ENCODE measurements around the gene KAZN.

Gene KAZN

DNA sequence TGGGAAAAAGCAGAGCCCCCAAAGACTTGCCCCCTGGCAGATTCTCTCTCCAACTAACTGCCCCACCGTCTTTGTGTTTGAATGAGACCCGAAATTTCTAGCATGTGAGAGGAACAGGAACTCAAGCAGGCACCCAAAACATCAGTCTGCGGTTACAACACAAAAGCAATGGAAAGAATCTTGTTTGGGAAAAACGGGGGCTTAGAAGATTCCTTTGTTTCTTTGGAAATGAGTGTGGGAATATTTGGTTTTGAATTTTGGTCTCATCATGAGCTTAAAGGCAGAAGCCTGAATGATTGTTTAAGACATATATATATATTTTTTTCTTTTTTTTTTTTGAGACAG lies 366.2 kb downstream of the KAZN start:
- Histone ChIP-seq H3K4me2 (ENCODE audit: low read length, poor library complexity, severe bottlenecking) (no peak overlapping the region), H2BK5ac (ENCODE audit: low read depth, low read length, poor library complexity, severe bottlenecking) (no peak overlapping the region), H2BK15ac (ENCODE audit: low read depth, poor library complexity, severe bottlenecking) (no peak overlapping the region), H3K27me3 (ENCODE audit: control insufficient read depth in 1 of 2, insufficient read depth in 1 of 2, low read length in 2 of 2) (no peaks in the 10 kb centered on the region), H3K23ac (ENCODE audit: low read length in 2 of 2) (no peak overlapping the region), H2AFZ (ENCODE audit: low read depth, low read length) (no peak overlapping the region), H2AK5ac (ENCODE audit: low read length, severe bottlenecking) (peak overlapping the region; percentile 84), H3K27ac (ENCODE audit: low read length, poor library complexity, severe bottlenecking) (peak overlapping the region; percentile 44), H2BK12ac (ENCODE audit: low read length in 2 of 2) (no peak overlapping the region), H3K4me3 (ENCODE audit: insufficient read depth in 1 of 2, low read depth in 1 of 2, low read length in 2 of 2) (no peak overlapping the region), H4K91ac (ENCODE audit: low read length) (no peak overlapping the region), H3K9ac (ENCODE audit: low read length) (no peak overlapping the region), H2BK120ac (ENCODE audit: low read depth, low read length) (no peak overlapping the region), H3K36me3 (ENCODE audit: control insufficient read depth in 1 of 2, insufficient read depth in 2 of 2, low read depth in 1 of 2, low read length in 2 of 2) (peaks cover 32 to 40% of the 10 kb centered on the region in 2 experiments), H3K18ac (ENCODE audit: low read depth in 1 of 2, low read length in 2 of 2) (no peak overlapping the region), H3K4me1 (ENCODE audit: control insufficient read depth, insufficient read depth, low read depth, low read length) (peaks cover 20% of the 10 kb centered on the region), H3K79me1 (replicated peaks; ENCODE audit: low read length, poor library complexity, severe bottlenecking) (peaks cover 30% of the 10 kb centered on the region), H3K4ac (ENCODE audit: low read depth in 1 of 2, low read length in 2 of 2) (no peak overlapping the region), H3K14ac (ENCODE audit: low read length in 2 of 2) (no peak overlapping the region), H3K9me3 (ENCODE audit: control insufficient read depth, low read length) (no peaks in the 10 kb centered on the region), H4K8ac (ENCODE audit: low read length) (no peak overlapping the region)
- 98% methylated on average over 4 of the region's 4 CpGs for WGBS
- DNase-seq = no peak

DNA sequence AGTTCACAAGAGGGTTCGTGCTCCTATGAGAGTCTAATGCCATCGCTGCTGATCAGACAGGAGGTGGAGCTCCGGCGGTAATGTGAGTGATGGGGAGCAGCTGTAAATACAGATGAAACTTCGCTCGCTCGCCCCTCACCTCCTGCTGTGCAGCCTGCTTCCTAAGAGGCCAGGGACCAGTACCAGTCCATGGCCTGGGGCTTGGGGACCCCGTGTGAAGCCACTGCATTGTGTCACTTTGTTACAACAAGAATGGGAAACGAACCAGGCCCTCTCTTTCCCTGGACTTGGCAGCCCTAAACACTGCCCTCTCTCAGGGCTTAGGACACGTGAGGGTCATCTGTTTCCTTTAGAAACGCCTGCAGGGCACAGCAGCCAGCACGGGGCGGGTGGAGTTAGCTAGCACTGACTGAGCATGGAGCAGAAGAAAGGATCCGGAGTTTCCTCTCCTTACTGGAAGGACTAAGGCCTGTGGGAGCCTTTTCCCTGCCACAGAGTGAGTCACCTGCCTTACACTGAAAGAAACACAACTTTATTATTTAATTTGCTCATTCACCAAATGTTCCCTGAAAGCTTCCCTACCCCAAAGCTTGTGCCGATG lies 369.9 kb downstream of the KAZN start:
- Histone ChIP-seq H3K23ac (ENCODE audit: low read length in 2 of 2) (no peak overlapping the region), H3K4me1 (ENCODE audit: control insufficient read depth, insufficient read depth, low read depth, low read length) (peaks cover 24% of the 10 kb centered on the region), H3K27me3 (ENCODE audit: control insufficient read depth in 1 of 2, insufficient read depth in 1 of 2, low read length in 2 of 2) (no peaks in the 10 kb centered on the region), H2BK120ac (ENCODE audit: low read depth, low read length) (no peak overlapping the region), H2BK12ac (ENCODE audit: low read length in 2 of 2) (peak overlapping the region; percentile 49 to 87), H3K18ac (ENCODE audit: low read depth in 1 of 2, low read length in 2 of 2) (peak overlapping the region; percentile 76 to 94), H4K91ac (ENCODE audit: low read length) (peak overlapping the region; percentile 91), H3K4me3 (ENCODE audit: insufficient read depth in 1 of 2, low read depth in 1 of 2, low read length in 2 of 2) (peak overlapping the region in 1 of 2 experiments; percentile 59), H2BK15ac (ENCODE audit: low read depth, poor library complexity, severe bottlenecking) (peak overlapping the region; percentile 6), H3K4me2 (ENCODE audit: low read length, poor library complexity, severe bottlenecking) (no peak overlapping the region), H4K8ac (ENCODE audit: low read length) (peak overlapping the region; percentile 78), H3K79me1 (replicated peaks; ENCODE audit: low read length, poor library complexity, severe bottlenecking) (peaks cover 32% of the 10 kb centered on the region), H2AK5ac (ENCODE audit: low read length, severe bottlenecking) (peak overlapping the region; percentile 76), H2AFZ (ENCODE audit: low read depth, low read length) (no peak overlapping the region), H3K36me3 (ENCODE audit: control insufficient read depth in 1 of 2, insufficient read depth in 2 of 2, low read depth in 1 of 2, low read length in 2 of 2) (peaks cover 3 to 24% of the 10 kb centered on the region in 2 experiments), H3K9ac (ENCODE audit: low read length) (peak overlapping the region; percentile 84), H3K14ac (ENCODE audit: low read length in 2 of 2) (peak overlapping the region in 1 of 2 experiments; percentile 85), H3K27ac (ENCODE audit: low read length, poor library complexity, severe bottlenecking) (peak overlapping the region; percentile 92), H2BK5ac (ENCODE audit: low read depth, low read length, poor library complexity, severe bottlenecking) (peak overlapping the region; percentile 69), H3K9me3 (ENCODE audit: control insufficient read depth, low read length) (no peaks in the 10 kb centered on the region), H3K4ac (ENCODE audit: low read depth in 1 of 2, low read length in 2 of 2) (peak overlapping the region; percentile 60 to 61)
- peak; percentile 93 for DNase-seq
- 46% methylated on average over 15 of the region's 15 CpGs for WGBS

DNA sequence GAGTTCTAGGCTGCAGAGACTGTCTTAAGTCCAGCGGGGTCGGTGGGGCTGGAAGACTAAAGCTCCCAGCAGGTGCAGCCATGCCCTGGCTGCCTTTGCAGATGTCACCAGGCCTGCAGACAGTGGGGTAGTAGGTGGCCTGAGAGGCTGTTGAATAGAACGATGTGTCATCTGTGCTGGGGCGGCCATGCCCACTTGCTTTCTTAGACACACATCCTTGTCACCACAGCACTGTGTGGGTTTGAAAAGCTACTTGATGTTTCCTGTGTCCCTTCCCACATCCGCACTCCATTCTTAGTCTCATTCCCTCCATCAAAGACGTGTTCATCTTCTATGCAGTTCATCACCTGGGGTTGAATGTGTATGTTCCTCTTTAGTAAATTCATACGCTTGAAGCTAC lies 370.5 kb downstream of the KAZN start:
- Histone ChIP-seq H3K27ac (ENCODE audit: low read length, poor library complexity, severe bottlenecking) (peak overlapping the region; percentile 92), H3K9me3 (ENCODE audit: control insufficient read depth, low read length) (peaks cover 4% of the 10 kb centered on the region), H3K23ac (ENCODE audit: low read length in 2 of 2) (no peak overlapping the region), H2AFZ (ENCODE audit: low read depth, low read length) (no peak overlapping the region), H3K4me2 (ENCODE audit: low read length, poor library complexity, severe bottlenecking) (peak overlapping the region; percentile 11), H3K36me3 (ENCODE audit: control insufficient read depth in 1 of 2, insufficient read depth in 2 of 2, low read depth in 1 of 2, low read length in 2 of 2) (peaks cover 0 to 26% of the 10 kb centered on the region in 2 experiments), H3K27me3 (ENCODE audit: control insufficient read depth in 1 of 2, insufficient read depth in 1 of 2, low read length in 2 of 2) (no peaks in the 10 kb centered on the region), H3K14ac (ENCODE audit: low read length in 2 of 2) (peak overlapping the region in 1 of 2 experiments; percentile 83), H2BK120ac (ENCODE audit: low read depth, low read length) (peak overlapping the region; percentile 77), H3K4ac (ENCODE audit: low read depth in 1 of 2, low read length in 2 of 2) (peak overlapping the region; percentile 3 to 75), H3K9ac (ENCODE audit: low read length) (peak overlapping the region; percentile 84), H2BK5ac (ENCODE audit: low read depth, low read length, poor library complexity, severe bottlenecking) (no peak overlapping the region), H3K4me1 (ENCODE audit: control insufficient read depth, insufficient read depth, low read depth, low read length) (peaks cover 24% of the 10 kb centered on the region), H3K79me1 (replicated peaks; ENCODE audit: low read length, poor library complexity, severe bottlenecking) (peaks cover 32% of the 10 kb centered on the region), H3K18ac (ENCODE audit: low read depth in 1 of 2, low read length in 2 of 2) (peak overlapping the region; percentile 68 to 88), H4K91ac (ENCODE audit: low read length) (peak overlapping the region; percentile 91), H2BK12ac (ENCODE audit: low read length in 2 of 2) (peak overlapping the region; percentile 1 to 87), H2AK5ac (ENCODE audit: low read length, severe bottlenecking) (peak overlapping the region; percentile 59), H4K8ac (ENCODE audit: low read length) (peak overlapping the region; percentile 70), H3K4me3 (ENCODE audit: insufficient read depth in 1 of 2, low read depth in 1 of 2, low read length in 2 of 2) (peak overlapping the region in 1 of 2 experiments; percentile 28), H2BK15ac (ENCODE audit: low read depth, poor library complexity, severe bottlenecking) (peak overlapping the region; percentile 55)
- no peak for DNase-seq
- WGBS = 93% methylated on average over 5 of the region's 7 CpGs

DNA sequence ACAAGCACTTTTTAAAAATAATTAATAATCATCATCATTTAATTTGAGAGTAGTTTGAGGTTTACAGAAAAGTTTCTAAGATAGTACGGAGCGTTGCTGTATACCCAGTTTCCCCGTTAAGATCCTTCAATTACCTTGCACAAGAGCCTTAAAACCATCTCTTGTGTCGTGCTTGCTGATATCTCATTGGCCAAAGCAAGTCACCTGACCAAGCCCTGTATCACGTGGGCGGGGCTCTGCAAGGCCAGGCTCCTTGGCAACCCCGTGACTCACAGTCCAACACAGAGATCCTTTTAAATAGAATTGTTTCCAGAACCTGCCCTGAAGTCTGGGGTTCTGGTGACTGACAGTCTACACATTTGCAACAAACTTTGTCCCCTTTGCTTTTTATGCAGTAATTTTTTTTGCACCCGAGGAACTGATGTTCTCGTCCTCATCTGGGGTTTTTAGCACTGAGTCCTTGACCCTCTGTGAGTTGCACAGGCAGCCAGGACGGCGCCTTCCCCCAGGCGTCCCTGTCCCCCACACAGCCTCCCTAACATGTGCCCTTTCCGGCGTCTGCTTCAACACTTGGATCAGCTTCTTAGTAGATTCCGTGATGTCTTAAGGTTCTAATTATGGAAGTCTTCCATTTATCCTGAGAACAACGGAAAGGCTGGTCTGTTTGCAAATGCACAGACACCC lies 371.8 kb downstream of the KAZN start:
- Histone ChIP-seq H3K36me3 (ENCODE audit: control insufficient read depth in 1 of 2, insufficient read depth in 2 of 2, low read depth in 1 of 2, low read length in 2 of 2) (peaks cover 0 to 27% of the 10 kb centered on the region in 2 experiments), H3K4me3 (ENCODE audit: insufficient read depth in 1 of 2, low read depth in 1 of 2, low read length in 2 of 2) (peak overlapping the region in 1 of 2 experiments; percentile 60), H3K14ac (ENCODE audit: low read length in 2 of 2) (no peak overlapping the region), H3K27me3 (ENCODE audit: control insufficient read depth in 1 of 2, insufficient read depth in 1 of 2, low read length in 2 of 2) (no peaks in the 10 kb centered on the region), H3K27ac (ENCODE audit: low read length, poor library complexity, severe bottlenecking) (no peak overlapping the region), H3K23ac (ENCODE audit: low read length in 2 of 2) (no peak overlapping the region), H3K4me2 (ENCODE audit: low read length, poor library complexity, severe bottlenecking) (no peak overlapping the region), H3K9ac (ENCODE audit: low read length) (peak overlapping the region; percentile 79), H3K4me1 (ENCODE audit: control insufficient read depth, insufficient read depth, low read depth, low read length) (peaks cover 23% of the 10 kb centered on the region), H3K4ac (ENCODE audit: low read depth in 1 of 2, low read length in 2 of 2) (no peak overlapping the region), H3K18ac (ENCODE audit: low read depth in 1 of 2, low read length in 2 of 2) (peak overlapping the region in 1 of 2 experiments; percentile 69), H2AK5ac (ENCODE audit: low read length, severe bottlenecking) (no peak overlapping the region), H2BK120ac (ENCODE audit: low read depth, low read length) (no peak overlapping the region), H2BK15ac (ENCODE audit: low read depth, poor library complexity, severe bottlenecking) (no peak overlapping the region), H3K9me3 (ENCODE audit: control insufficient read depth, low read length) (peaks cover 6% of the 10 kb centered on the region), H3K79me1 (replicated peaks; ENCODE audit: low read length, poor library complexity, severe bottlenecking) (peaks cover 34% of the 10 kb centered on the region), H4K91ac (ENCODE audit: low read length) (no peak overlapping the region), H4K8ac (ENCODE audit: low read length) (no peak overlapping the region), H2BK12ac (ENCODE audit: low read length in 2 of 2) (peak overlapping the region in 1 of 2 experiments; percentile 11), H2BK5ac (ENCODE audit: low read depth, low read length, poor library complexity, severe bottlenecking) (no peak overlapping the region), H2AFZ (ENCODE audit: low read depth, low read length) (no peak overlapping the region)
- DNase-seq = peak; percentile 87
- 76% methylated on average over 13 of the region's 16 CpGs for WGBS
